Central memory CD4-positive, alpha-beta T cell (primary cell): ENCODE measurements around the gene CDR2.
"Not testable (repeated sequence)": the region's sequence is repeated elsewhere in the genome, so short reads cannot be mapped to it uniquely, and the experiment has no call there.

Experiments
- DNase-seq: peaks from one replicate; pipeline ENCODE4 v3.0.0; 2022

The CDR2 gene

DNA sequence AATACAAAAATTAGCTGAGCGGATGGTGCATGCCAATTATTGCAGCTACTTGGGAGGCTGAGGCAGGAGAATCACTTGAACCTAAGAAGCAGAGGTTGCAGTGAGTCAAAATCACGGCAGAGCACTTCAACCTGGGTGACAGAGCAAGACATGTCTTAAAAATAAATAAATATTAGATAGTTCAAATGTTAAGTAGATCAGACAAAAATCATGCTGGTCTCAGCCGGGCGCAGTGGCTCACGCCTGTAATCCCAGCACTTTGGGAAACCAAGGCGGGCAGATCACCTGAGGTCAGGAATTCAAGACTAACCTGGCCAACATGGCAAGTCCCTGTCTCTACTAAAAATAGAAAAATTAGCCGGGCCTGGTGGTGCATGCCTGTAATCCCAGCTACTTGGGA lies 73.0 kb downstream of the CDR2 start:
- DNase-seq = not testable (repeated sequence)

DNA sequence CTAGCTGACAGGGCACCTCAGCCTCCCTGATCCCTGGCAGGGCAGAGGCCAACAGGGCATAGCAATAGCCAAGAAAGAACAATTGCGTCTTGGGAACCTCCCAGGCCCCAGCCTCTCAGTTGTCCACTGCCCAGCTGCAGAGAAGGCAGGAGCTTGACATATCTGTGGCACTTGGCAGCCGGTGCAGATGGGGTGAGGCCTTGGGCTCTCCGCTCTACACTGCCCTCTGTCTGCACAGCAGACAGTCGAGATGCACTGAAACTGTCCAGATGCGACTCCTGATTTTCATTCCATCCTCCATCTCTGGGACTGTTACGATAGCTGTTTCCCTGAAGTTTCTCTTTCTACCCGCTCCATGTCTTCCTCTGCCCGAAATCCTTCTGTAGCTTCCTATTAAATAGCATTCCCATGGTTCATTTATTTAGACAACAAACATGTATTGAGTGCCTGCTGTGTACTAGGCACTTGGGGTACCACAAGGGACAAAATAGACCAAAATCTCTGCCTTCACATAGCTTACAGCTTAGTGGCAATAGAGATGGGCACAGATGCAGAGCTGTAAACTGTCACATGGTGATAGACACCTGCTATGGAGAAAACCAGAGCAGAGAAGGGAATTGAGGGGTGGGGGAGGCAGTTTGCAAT lies 73.9 kb downstream of the CDR2 start:
- DNase-seq = no peak

DNA sequence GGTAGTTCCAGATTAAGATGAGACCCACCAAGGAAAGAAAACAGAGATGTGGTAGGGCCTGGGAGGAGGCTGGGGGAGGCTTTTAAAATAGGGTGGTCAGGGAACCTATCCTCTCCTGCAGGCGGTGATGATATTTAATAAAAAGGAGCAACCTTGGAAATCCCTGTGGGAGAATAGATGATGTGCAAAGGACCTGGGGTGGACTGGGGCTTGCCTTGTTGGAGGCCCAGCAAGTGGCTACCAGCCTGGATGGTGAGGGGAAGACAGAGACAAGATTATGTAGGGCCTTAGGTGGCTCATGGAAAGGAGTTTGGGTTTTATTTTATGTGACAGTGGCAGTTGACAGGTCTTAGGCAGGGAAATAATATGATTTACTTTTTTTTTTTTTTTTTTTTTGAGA lies 75.4 kb downstream of the CDR2 start:
- no peak for DNase-seq

DNA sequence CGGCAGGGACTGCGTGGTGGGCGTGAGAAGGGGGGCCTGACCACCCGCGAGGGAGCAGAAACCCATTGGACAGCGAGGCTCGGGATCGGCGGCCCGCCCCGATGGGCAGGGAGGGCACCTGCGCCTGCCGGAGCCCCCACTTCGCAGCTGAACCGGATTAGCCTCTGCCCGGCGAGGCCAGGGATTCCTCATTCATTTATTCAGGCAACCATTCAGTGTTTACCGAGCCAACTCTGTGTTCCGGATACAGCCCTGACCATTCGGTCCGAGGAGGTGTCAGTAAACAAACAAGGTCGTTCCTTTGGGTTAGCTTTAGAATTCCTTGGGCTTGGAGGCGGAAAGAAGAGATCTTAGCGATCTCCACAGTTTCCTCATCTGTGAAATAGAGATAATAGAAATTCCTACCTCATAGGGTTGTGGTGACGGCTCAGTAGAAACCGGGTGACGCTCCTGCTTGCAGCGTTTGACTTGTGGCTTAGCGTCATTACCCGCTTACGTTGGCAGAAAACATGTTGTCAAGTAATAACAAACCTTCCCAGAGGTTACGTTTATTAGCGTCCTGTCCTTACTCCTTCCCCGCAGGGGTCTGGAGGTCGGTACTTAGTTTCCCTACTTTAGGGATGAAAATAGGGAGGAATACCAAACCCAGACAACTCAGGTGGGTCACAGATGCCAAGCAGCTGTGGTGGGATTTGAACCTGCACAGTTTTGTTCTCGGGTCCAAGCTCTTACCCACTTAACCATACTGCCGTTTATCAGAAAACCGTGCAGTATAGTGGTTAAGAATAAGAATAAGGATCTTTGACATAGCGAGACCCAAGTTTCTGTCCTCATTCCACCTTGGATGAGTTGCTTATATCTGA lies 76.3 kb downstream of the CDR2 start:
- DNase-seq = peak; percentile 86

DNA sequence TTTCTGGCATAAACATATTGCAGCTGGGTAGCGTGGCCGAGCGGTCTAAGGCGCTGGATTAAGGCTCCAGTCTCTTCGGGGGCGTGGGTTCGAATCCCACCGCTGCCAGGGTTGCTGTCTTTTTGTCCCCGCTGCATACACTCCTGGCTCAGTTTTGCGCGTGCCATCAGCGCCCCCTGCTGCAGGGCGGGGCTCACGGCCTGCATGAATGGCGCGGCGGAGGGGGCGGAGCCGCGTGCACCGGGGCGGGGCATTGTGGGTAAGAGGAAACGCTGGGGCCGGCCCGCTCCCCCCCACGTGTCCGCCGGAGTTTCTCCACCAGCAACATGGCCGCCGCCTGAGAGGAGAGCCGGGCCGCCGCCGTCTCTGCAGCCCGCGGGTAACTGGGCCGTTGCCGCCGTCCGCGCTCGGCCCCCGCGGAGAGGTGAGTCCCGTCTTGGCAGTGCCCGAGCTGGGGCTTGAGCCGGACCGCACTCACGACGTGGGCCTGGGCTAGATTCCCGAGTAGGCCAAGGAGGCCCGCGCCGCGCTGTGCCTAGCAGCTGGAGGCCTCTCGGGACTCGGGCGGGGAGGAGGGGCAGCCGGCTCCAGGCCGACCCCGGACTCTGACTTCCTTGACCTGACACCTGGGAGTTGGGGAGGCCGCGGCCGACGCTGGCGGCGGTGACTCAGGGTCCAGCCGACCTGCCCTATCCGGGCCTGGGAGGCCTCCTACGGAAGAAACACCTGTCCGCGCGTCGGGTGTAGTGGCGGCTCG lies 77.1 kb downstream of the CDR2 start, which contains the start of gene POLR3E:
Gene POLR3E (plus strand): TSS at position 296 of the 757 bp plus-strand sequence. CDS start 5,560 bp downstream, outside the sequence.
- DNase-seq = peak; percentile 100

DNA sequence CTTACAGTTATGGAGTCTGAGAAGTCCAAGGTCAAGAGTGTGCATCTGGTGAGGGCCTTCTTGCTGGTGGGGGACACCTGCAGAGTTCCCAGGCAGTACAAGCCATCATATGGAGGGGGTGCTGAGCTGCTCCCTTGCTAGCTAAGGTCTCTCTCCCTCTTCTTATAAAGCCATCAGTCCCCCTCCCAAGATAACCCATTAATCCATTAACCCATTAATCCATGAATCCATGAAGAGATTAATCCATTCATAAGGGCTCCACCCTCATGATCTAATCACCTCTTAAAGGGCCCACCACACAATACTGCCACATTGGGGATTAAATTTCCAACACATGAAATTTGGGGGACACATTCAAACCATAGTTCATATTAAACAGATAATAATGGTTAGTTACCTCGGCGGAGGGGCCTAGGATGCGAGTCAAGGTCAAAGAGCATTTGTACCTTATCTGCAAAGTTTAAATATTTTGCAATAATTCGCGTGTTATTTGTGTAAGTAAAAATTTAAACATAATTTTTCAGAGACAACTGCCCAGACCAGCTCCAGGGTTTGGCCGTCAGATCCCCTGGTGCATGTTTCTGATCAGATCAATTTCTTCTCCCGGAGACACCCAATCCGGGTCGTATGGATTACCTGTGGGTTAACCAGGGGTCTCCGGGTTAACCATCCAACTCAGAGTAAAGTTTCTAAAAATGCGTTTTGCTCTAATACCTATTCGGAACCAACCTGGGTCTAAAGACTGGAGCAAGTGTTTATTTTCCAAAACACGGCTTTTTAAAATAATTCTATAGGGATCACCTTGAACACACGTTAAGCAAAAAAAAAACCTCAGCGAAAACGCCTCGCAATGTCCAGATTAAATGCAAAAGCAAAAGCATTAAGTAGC lies 78.0 kb downstream of the CDR2 start:
- no peak for DNase-seq
